GM19023 (cell line): ENCODE results near the gene EMILIN2.

Experiments
- ATAC-seq: cut with Tn5 transposase; IDR thresholded peaks from one replicate; pipeline ENCODE4 v1.9.1; 2021; ENCODE audit warnings: mild to moderate bottlenecking, moderate library complexity; ENCODE audit not compliant: unreplicated experiment

EMILIN2 gene

DNA sequence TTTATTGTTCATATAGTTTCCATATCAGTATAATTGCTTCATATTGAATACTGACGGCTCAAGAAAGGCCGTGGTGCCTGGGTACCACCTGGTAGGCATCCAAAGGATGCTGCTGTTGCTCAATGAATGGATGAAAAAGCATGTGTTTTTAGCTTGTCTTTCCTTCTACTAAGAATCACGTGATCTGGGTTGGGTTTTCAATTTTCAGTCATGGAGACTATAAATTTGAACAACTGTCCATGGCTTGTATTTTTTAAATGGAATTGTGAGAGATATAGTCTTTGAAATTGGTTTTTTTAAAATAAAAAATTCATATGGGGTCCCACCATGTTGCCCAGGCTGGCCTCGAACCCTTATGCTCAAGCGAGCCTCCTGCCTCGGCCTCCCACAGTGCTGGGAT is 25.3 kb downstream of the EMILIN2 start:
- no peak for ATAC-seq

DNA sequence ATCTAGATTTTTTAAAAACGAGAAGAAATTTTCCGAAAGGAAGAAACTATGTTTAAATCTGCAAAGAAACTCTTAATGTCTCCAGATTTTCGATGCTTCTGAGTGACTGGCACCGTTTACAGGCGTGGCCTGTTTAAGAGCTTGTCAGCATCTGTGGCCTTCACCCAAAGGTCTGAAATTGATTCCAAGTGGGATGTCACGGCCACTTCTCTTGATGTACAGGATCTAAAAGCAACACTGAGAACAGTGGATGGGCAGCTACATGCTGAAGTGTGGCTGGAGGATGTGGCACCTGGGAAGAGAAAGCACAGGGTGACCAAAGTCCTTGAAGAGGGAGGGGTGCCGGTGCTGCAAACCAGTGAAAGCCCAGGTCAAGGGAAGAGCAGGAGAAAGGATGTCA is 28.0 kb downstream of the EMILIN2 start:
- ATAC-seq: no peak

DNA sequence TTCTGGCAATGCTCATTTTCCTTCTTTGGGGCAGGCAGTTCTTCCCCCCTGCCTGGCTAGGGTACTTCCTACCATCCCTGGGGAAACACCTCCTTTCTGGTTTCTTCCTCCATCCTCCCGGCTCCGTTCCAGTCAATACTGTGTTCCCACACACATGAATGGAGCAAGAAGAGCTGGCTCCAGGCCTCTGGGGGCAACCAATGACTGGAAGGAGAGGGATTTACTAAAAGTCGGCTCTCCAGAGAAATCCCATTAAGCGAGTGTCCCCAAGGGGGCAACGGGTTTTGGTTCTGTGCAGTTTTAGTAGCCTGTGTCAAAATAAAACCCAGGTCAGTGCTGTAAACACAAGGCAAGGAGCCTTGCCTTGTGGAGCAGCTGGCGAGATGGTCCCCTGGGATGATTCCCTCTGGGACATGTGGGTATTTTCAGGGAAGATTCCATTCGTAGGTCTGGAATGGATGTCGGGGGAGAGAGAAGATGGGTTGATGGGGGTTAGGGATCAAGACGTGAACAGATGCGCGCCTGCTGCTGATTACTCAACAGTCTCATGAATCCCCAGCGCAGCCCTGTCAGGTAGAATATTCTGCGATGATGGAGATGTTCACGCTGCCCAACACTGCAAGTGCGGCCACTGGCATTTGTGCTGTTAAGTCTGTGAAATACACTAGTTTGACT is 32.0 kb downstream of the EMILIN2 start:
- no peak for ATAC-seq

DNA sequence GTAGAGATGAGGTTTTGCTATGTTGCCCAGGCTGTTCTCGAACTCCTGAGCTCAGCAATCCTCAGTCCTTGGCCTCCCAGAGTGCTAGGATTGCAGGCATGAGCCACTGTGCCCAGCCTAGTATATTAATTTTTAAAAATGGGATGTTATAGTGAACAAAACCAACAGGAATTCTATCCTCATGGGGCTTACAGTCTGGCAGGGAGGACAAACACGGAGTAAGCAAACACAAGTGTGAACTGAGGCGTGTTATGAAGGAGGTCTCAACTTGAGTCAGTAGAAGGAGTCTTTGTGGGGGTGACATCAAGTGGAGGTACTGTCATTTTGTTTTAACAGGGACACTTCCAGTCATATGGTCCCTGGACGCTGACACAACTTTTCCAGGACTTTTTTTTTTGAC is 33.1 kb downstream of the EMILIN2 start:
- no peak for ATAC-seq

DNA sequence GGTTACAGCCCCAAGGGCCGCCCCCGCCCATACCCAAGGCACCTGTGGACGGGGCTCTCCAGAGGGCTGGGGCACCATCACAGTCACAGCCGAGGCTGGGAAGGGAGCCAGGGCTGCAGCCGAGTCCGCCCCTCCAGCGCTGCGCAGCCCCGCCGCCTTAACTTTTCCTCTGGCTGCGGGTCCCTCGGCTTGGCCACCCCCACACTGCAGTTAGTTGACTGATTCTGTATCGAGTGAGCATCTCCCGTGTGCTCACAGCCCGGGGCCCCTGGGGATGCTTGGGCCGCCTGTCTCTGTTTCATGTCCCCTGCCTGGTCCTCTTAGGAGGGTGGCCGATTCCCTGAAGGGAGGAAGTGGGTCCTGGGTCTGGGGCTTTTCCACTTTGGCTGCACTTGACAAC is 33.7 kb downstream of the EMILIN2 start:
- ATAC-seq: no peak

DNA sequence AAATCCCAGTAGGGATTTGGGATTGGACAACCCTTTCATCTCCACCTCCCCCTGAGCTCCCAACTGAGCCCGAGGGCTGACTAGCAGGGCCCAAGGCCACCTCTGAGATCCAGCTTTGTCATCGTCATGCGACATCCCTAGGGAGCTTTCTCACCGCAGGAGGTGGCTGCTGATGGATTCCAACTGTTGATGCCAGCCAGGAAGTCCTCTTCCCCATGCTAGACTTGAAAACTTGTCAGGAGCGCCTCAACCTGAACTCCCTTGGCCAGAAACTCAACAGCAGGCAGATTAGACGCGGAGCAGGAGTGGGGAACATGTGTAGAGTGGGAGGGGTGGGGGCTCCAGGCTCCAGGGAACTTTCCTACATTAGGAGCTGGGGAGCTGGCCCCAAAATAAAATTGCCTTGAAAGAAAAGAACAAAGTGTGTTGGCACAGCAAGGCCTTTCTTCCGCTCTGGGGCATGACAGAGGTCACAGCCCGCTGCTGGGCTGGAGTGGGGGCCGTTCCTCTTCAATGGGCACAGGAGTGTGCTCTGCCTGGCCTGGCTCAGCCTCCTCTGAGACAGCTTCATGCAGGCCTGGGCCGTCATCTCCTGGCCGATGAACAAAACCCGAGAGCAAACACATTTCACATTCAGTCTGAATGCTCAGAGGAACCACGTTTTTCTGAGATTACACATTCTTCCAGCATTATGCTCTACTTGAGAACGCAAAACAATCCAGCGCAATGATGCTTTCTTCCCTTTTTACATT is 34.5 kb downstream of the EMILIN2 start:
- ATAC-seq: no peak

DNA sequence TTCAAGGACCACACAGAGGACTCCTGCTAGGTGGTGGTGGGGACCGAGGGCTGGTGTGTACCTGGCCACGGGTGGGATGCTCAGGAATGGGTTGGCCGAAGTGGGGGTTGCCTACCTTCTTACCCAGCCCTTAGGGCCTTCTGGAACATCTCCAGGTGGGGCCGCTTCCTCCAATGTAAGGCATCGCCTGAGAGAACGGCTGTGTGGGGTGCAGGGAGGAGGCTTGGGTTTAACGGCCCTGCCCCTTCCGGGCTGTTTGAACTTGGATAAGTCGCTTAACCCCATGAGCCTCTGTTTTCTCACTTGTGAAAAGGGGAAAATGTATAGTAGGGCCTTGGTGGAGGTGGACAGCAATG is 35.0 kb downstream of the EMILIN2 start:
- no peak for ATAC-seq

DNA sequence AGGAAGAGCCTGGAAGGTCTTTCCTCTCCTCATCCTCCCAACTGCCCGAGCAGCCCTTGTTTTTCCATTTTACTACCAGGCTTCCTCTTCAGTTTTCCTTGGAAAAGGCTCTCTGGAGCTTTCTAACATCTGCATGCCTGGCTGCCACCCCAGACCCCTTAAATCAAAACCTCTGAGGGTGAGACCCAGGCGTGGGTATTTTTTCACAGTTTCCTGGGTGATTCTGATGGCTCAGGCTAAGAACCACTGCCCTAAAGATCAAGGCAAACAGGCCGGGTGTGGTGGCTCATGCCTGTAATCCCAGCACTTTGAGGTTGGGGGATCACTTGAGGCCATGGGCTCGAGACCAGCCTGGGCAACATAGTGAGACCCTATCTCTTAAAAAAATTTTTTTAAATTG is 35.4 kb downstream of the EMILIN2 start:
- no peak for ATAC-seq

DNA sequence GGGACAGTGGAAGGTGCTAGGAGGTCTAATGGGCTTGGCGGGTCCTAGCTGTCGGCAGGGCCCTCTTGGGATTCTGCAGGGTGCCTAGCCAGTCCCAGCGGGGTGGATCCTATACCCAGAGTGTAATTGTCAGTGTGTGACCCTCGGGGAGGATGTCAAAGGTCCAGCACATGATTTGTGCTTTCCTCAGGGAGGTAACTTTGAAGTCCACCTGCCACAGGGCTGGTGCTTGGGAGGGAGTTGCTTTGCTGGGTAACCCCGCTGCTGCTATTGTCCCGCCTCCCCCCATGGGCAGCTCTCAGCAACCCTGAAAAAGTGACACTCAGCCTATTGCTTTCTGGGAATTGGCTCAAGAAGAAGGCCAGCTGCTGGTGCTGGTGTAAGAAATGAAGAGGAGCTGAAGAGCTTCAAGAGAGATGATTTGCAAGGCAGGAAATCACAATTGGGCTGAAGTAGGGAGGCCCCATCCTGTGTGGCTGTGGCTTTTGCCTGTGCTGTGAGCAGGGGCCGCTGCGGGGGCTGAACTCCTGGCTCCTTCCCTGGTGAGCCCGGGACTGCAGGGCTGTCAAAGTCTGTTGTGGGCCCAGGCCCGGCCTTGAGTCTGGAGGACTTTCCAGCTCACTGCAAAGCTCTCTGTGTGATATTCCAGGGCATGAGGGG is 36.4 kb downstream of the EMILIN2 start:
- peak; percentile 68 for ATAC-seq

DNA sequence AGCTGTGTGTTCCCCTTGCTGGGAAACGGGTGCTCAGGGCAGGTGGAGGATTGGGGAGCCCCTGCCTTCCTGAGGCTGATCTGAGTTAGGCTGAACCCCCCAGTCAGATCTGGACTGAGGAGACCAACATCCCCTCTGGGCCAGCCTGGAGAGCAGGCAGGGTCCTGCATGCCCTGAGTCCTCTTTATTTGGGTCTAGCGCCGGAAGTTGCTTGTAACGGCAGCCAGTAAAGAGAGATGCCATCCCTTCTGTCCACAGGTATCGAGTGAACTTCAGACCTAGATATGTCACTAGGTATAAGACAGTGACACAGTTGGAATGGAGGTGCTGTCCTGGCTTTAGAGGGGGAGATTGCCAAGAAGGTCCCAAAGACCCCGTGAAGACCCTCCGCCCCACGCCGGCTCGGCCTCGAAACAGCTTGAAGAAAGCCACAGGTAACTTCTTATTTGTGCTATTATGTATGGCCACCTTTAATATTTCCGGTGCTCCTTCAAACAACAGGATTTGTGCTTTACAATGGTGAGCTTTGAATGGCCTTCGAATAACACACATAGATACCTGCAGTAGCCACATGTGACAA is 38.0 kb downstream of the EMILIN2 start:
- no peak for ATAC-seq

DNA sequence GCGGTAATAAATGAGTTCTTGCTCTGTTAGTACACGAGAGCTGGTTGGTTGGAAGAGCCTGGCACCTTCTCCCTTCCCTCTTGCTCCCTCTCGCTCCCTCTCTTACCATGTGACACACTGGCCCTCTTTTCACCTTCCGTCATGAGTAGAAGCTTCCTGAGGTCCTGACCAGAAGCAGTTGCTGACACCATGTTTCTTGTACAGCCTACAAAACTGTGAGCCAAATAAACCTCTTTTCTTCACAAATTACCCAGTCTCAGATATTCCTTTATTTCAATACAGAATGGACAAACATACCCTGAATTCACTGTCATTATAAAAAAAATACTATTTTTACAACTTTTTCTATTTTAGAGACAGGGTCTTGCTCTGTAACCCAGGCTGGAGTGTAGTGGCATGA is 40.7 kb downstream of the EMILIN2 start:
- no peak for ATAC-seq

DNA sequence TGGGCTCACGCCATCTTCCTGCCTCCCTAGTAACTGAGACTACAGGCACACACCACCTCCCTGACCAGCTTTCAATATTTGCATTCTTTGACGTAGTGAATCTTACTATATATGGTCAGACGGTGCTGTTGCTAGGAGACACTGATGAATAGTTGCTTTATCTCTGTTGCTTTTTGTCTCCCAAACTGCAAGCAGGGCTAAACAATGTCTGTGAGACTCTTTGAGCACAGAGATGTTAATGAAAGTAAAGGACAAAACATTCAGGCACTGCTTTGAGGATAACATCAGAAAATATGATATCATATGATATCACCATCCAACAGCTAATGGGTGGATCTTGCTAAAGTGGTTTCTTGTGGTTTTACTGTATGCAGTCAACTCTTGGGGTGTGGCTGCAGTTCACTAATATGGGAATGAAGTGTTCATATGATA is 43.0 kb downstream of the EMILIN2 start:
- no peak for ATAC-seq

DNA sequence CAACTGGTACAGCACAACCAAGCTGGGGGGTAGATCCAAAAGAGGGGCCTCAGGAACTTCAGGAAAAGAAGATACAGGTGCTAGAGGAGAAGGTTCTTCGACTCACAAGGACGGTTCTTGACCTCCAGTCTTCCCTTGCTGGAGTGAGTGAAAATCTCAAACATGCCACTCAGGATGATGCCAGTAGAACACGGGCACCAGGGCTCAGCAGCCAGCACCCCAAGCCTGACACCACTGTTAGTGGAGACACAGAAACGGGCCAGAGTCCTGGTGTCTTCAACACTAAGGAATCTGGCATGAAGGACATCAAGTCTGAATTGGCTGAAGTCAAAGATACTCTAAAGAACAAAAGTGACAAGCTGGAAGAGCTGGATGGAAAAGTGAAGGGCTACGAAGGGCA is 43.8 kb downstream of the EMILIN2 start:
- ATAC-seq: no peak

DNA sequence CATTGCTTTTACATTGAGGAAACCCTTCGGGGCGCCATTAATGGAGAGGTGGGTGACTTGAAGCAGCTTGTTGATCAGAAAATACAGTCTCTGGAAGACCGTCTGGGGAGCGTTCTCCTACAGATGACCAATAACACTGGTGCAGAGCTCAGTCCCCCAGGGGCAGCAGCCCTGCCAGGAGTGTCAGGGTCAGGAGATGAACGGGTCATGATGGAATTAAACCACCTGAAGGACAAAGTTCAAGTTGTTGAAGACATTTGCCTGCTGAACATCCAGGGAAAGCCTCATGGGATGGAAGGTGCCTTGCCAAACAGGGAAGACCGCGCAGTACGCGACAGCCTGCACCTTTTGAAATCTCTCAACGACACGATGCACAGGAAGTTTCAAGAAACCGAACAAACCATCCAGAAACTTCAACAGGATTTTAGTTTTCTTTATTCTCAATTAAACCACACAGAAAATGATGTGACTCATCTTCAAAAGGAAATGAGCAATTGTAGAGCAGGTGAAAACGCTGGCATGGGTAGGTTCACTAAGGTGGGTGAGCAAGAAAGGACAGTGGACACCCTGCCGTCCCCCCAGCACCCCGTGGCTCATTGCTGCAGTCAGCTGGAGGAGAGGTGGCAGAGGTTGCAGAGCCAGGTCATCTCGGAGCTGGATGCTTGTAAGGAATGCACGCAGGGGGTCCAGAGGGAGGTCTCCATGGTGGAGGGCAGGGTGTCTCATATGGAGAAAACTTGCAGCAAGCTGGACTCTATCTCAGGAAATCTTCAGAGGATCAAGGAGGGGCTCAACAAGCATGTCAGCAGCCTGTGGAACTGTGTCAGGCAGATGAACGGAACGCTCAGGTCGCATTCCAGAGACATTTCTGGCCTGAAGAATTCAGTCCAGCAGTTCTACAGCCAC is 45.0 kb downstream of the EMILIN2 start:
- ATAC-seq: no peak

DNA sequence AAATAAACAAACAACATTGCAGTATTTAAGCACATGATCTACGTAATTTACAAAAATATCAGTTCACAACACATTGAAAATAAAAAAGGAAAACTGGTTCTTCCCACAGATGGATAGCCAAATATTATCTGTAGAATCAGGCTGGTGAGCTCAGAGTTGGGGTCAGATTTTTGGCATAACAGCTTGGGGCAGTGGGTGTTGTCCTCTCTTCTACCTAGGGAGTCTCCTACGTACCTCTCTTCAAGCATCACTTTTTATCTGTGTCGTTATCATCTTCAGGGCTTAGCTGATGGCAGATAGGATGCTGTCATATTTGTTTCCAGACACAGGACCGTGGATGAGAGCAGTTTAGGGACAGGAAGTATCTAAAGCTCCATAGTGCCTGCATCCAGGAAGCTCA is 46.2 kb downstream of the EMILIN2 start:
- no peak for ATAC-seq

DNA sequence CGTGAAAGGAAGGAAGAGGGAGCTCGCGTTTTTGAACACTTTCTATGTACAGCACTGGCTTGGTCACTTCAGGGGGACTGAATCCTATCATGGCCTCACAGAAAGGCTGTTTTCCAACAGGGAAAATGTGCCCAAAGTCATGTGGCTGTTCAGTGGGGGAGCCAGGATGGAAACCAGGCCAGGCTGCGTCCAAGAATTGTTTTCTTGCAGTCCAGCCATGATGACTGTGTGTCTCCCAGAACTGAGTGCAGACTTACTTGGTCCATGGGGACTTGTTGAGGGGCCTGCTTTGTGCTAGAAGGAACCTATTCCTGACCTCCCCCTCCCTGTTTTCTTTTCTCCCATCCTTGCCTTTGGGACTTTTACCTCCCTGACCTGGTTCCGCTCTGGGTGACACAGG is 46.9 kb downstream of the EMILIN2 start:
- ATAC-seq: no peak

DNA sequence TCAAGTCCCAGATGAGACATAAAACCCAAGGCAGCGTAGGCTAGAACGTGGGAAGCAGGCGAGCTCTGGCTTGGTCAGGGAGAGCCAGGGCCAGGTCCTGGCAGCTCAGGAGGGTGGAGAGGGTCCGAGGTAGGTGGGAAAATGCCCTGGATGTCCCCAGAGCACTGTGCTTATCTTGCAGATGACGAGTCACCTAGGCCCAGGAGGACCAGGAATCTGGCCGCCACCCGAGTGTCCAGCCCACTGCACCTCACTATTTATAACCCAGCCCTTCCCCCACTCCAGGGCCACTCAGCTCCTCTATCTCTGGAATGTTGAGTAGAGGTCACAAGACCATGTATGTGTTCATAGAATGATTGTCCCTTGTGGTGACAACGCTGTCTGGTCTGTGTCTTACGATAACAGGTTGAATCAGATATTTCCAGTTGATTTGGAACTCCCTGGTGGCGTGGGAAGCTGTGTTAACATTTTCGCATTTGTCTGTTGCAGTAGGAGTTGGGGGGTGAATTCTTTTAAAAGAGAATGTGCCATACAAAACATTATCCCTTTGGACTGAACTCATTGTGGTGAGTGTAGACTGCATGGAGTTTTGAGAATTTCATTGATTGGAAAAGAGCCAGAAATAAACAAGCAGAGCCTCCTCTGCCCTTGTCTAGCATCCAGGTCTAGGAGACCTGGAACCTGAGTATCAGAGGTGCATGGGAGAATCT is 47.5 kb downstream of the EMILIN2 start:
- no peak for ATAC-seq

DNA sequence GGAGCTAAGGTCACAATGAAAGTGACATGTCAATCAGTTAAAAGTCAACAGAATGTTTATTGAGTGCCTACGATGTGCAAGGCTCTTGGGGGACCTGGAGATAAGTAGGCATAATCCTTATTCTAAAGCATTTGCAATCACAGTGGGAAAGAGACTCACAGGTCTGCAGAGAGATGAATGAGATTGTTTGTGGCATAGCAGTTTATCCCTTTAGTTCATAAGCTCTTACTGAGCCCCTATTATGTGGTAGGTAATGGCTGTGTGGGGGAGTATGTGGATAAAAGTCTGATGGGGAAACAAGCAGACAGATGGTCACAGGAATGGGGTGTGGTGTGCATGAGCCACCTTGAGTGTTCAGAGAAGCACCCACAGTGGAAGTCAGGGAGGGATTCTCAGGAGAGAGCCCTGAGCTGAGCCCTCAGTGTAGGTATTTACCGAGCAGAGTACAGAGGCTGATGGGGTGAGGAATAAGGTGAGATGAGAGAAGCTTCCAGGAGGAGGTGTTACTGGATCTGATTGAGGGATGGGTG is 48.1 kb downstream of the EMILIN2 start:
- ATAC-seq: no peak

DNA sequence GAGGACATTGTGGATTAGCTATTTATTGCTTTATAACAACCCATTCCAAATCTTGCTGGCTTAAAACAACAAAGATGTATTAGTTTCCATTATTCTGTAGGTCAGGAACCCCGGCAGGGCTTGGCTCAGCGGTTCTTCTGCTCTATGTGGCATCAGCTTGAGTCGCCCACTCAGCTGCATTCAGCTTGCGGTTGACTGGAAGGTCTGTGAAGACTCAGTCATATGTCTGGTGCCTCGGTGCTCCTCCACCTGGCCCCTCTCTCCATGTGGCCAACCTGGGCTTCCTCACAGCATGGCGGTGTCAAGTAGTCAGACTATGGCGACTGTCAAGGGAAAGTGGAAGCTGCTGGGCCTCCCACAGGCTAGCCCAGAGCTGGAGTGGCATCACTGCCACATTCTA is 48.6 kb downstream of the EMILIN2 start:
- ATAC-seq: no peak

DNA sequence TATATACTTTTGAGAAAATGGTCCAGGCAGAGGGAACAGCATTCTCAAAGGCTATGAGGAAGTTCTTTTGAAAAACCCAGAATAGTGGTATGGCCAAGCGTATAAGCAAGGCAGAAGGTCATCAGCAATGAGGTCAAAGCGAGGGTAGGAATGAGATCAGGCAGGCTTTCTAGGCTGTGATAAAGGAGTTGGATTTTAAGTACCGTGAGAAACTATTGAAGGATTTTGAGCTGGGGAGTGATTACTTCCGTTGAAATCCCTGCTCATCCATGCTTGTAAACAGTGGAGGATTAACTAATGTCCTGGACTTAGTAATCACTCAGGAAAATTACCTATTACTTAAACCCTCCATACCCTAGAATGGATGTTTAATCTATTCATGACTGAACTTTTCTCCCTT is 50.2 kb downstream of the EMILIN2 start:
- ATAC-seq: no peak
